Measurements from ENCODE around the gene CCDC57.
"Not testable (repeated sequence)": the region's sequence is repeated elsewhere in the genome, so short reads cannot be mapped to it uniquely, and the experiment has no call there.

Gene CCDC57

DNA sequence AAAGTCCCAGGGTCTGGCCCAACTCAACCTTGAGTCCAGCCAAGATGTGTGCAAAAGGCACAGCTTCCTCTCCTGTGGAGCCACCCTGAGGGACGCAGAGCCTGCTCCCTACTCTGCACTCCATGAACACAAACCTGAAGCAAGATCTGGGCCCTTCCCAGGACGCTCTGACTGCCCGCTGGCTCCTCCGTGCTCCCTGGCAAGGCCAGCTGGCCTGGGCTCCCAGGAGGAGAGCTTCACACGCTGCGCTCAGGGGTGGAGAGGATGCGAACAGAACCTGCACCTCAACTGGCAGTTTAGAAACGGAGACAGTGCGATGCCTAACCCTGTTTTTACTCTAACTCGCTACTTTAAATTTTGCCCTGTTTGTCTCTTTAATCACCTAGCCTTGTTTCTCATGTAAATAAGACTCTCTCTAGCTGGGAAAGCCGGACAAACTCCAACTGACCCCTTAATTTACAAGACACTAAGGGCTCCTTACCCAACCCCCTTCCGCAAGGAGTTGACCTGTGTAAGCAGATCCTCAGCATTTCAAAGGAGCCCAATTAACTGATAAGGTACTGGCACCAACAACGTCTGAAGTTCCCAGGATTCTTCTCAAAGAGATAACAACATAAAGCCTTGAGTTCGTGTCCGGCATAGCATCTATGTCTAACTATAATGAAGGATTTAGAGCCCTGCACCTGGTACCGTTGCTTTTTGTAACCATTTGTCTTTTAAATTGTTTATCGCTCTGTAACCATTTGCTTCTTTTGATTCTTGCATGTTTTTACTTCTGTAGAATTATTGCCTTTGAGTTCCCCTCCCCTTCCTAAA is 38.4 kb downstream of the CCDC57 start:
- DNase-seq = not testable (repeated sequence)

DNA sequence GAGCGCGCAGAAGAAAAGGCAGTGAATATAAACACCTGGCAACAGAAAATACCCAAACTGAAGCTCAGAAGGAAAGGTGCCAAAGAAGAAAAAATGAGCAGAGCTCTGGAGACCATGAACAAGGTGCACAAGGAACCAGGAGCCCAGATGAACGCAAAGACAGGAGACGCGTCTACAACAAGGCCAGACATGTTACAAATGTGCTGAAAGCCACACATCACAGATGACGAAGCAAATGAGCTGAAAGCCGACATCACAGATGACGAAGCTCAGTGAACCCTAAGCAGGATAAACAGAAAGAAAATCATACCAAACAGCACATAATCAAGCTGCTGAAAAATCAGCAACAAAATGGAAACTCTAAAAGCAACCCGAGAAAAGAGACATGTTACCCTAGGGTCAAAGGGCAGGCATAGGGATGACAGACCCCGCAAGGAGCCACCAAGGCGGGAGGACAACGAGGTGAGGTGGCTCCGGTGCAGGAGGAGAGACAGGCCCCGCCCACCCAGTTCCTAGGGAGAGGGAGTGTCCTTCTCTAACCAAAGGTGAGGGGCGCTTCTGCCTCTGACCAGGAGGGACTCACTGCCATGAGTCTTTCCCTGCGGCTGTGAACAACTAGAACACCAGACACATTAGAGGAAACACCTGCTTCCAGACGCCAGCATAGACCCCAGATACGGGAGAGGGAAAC is 39.1 kb downstream of the CCDC57 start:
- DNase-seq = no peak

DNA sequence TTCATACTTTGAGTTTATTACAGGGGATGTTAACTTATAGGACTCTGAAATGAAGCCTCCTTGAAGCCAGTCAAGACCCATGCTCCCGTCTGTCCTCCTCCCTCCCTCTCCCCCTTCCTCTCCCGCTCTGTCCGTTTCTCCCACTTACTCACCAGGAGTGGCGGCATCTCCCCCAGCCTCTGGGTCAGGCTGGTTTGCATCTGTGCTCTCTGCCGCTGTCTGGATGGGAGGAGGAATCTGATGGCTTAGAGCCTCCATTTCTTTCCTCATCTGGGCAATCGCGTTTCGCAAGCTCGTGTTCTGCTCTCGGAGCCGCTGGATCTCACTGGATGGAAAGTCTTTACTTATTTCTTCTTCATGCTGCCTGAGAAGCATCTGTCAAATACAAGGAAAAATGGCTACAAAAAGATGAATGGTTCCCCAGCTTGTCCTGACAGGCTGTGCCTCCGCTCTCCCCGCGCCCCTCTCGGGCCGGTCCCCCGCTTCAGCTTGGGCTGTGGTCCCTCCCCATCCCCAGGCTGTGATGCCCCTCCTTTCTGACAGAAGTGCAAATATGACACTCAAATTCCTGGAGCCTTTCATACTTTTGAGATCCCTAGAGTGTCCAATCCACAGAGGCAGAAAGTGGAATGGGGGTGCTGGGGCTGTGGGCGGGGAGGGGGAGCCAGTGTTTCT is 40.0 kb downstream of the CCDC57 start:
- no peak for DNase-seq

- no peak for DNase-seq
Measured at GRCh38 chr17:82171750-82172375, 40.8 kb downstream of the CCDC57 start.

GRCh38 chr17:82170412-82170961 is 42.2 kb downstream of the CCDC57 start:
- no peak for DNase-seq

GRCh38 chr17:82168568-82168967 is 44.1 kb downstream of the CCDC57 start:
- DNase-seq = no peak

DNA sequence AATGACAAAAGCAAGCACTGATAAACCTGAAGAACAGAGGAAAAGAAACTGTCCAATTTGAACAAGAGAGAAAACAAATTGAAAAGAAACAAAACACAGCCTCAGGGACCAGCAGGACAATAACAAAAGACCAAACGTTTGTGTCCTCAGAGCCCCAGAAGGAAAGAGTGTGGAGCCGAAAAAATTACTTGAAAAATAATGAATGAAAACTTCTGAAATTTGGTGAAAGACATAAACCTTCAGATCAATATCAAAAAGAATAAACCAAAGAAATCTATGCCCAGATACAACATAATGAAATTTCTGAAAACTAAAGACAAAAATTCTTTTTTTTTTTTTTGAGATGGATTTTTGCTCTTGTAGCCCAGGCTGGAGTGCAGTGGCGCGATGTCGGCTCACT is 45.6 kb downstream of the CCDC57 start:
- no peak for DNase-seq

DNA sequence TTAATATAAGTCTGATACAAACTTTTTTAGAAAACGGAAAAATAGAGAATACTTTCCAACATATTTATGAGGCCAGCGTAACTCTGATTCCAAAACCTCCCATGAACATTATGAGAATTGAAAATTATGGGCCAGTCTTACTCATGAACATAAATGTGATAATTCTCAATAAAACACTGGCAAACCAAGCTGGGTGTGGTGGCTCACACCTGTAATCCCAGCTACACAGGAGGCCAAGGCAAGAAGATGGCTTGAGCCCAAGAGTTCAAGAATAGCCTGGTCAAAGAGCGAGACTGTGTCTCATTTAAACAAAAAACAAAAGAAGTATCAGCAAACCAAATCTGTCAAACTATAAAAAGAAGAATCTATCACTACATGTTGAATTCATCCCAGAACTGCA is 47.8 kb downstream of the CCDC57 start:
- DNase-seq = no peak

- no peak for DNase-seq
Measured at GRCh38 chr17:82161216-82161615, 51.4 kb downstream of the CCDC57 start.

DNA sequence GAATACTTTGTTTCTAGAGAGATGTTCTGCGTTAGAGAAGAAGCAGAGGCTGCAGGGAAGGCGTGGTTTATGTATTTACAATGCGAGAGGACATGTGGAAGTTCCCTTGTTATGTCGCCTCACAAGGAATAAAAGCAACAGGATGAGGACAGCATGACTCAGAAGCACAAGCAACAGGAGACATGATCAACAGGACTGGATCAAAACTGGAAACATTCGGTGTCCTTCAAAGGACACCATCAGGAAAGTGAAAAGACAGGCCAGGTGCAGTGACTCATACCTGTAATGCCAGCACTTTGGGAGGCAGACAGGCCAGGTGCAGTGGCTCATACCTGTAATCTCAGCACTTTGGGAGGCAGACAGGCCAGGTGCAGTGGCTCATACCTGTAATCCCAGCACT is 52.6 kb downstream of the CCDC57 start:
- DNase-seq = no peak

GRCh38 chr17:82158825-82159224 is 53.8 kb downstream of the CCDC57 start:
- DNase-seq = no peak

GRCh38 chr17:82157046-82158035 is 55.3 kb downstream of the CCDC57 start:
- no peak for DNase-seq

GRCh38 chr17:82156284-82156925 is 56.2 kb downstream of the CCDC57 start:
- no peak for DNase-seq

GRCh38 chr17:82155606-82156005 is 57.0 kb downstream of the CCDC57 start:
- DNase-seq = no peak

DNA sequence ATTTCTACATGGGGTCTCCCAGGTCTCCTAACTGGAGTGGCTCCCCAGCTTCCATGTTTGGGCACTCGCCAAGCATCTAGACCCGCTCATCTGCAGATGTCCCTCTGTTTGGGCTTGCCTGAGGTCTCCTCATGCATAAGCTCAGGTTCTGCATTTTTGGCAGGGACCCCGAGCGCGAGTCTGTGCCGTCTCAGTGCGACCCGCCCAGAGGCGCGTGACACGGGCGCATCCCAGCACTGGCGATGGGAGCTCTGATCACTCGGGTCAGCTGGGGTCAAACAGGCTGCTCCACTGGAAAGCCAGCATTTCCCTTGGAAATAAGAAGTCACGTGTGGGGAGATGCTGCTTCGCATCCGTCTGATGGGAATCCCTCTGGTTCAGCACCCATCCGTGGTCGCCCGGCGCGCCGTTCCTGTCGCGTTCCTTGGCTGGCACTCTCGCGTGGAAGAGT is 57.7 kb downstream of the CCDC57 start:
- DNase-seq = no peak

- peak; percentile 20 for DNase-seq
Measured at GRCh38 chr17:82153745-82154375, 58.8 kb downstream of the CCDC57 start.

DNA sequence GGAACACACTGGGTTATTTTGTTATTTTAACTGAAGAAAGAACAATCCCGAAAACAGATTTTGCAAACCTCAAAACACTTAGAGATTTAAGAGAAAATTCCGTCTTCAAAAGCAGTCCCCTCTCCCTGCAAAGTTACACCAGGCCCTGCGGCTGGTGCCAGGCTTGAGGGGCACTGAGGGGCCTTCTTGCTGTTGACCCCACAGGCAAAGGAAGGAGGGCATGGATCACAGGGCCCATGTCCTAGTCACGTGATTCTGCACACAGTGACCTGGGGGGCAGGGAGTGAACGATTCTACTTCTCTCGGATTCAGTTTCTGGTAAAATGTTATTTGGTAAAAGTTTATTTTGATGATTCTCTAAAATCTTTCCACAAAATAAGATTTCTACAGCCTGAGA is 59.3 kb downstream of the CCDC57 start:
- DNase-seq = no peak

GRCh38 chr17:82152556-82153294 is 59.9 kb downstream of the CCDC57 start:
- DNase-seq = no peak

- no peak for DNase-seq
Measured at GRCh38 chr17:82152114-82152513, 60.5 kb downstream of the CCDC57 start.
